ENCODE measurements around the gene MORC4.

GRCh38 chrX:106902684-106903083 is 97.3 kb downstream of the MORC4 start:
- TF ChIP-seq CTCF (conservative IDR thresholded peaks at IDR 0.05; ENCODE audit: low read length) (no peak), EZH2phosphoT487 (IDR thresholded peaks at IDR 0.05; ENCODE audit: borderline replicate concordance, low read depth, low read length) (no peak)

Measured in OCI-LY7 (cell line).